Transverse colon (tissue), 4 donors: ENCODE measurements around the gene NCS1.

Experiments
- CTCF ChIP-seq, 5 experiments: fragments of 200-600 bp in 3 of 5; fragments of 450-650 bp in 2 of 5; sonication (generic) in 3 of 5; IDR thresholded peaks; 1 replicate in 2 of 5; 2 replicates in 3 of 5; pipeline ENCODE4 v1.5.1; 2016 to 2017; ENCODE audit warnings: antibody characterized with exemption in 5 of 5, inconsistent platforms in 3 of 5, mild to moderate bottlenecking in 2 of 5, moderate library complexity in 1 of 5
- POLR2A ChIP-seq: fragments of 450-650 bp; IDR thresholded peaks from one replicate; pipeline ENCODE4 v1.6.1; 2016; ENCODE audit warnings: antibody characterized with exemption, mild to moderate bottlenecking, moderate library complexity
- POLR2AphosphoS5 ChIP-seq, 3 donors: sonication (generic); formaldehyde crosslinking; IDR thresholded peaks; one replicate each; pipeline ENCODE4 v1.6.1; 2016; ENCODE audit warnings: antibody characterized with exemption in 3 of 3

- TF ChIP-seq POLR2A (no peak), POLR2AphosphoS5 (IDR thresholded peaks at IDR 0.05) (no peak), CTCF (IDR thresholded peaks at IDR 0.05) (no peak)
Observed at GRCh38 chr9:130227833-130228232, 55.6 kb downstream of the NCS1 start.
